NCI-H1092 treated with DMSO at 0.1 percent for 48 hours (cell line): ENCODE results near the gene TMEM43.

ENCODE experiments used
- DNase-seq: peaks from one replicate; lab custom pipeline; 2025; lab: John Stamatoyannopoulos, UW

Gene TMEM43

DNA sequence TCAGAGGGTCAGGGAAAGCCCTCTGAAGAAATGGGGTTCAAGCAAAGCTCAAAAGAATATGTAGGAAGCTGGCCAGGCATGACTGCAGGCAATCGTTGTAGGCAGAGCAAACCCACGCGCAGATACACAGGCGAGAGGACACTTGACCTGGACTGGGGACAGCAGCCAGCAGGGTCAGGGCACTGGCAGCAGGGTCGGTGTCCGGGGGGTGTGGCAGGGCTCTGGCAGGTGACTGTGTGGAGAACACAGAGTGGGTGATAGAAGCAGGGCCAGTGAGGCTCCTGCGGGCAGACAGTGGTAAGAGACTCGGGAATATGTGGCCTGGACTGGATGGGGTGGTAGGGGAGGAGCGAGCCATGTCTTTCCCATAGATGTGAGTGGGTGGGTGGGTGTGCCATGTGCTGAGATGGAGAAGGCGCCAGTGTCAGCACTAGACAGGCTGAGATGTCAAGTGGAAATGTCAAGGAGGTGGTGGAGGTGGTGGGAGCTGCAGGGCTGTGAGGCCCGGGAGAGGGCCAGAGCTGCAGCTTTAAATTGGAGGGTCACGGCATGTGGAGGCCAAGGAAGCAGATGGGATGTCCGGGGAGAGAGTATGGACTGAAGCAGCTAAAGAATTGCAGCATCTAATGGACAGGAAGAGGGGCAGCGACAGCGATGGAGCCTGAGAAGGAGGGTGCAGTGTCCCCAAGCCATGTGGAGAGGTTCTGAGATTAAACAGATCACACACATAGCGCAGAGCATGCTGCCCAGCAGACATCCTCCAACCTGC, 13.4 kb downstream of the TMEM43 start:
- no peak for DNase-seq

- no peak for DNase-seq
Observed at GRCh38 chr3:14138878-14139655, 14.2 kb downstream of the TMEM43 start.

DNA sequence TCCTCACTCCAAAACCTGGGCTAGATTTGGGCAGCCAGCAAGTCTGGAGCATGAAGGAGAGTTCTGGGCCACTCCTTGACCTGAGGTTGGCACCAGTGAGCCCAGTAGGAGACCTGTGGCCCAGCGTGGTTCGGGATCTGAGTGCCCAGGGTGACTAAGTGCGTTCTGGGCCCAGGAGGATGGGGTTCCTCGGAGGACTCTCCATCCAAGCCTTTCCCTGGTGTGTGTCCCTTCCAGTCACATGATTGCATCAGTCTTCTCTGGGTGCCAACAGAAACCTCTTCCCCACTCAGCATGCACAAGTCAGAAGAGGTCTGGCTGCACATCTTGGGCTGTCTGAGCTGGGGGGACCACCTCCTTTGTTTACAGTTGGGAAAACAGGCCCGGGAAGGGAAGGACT, 14.9 kb downstream of the TMEM43 start:
- no peak for DNase-seq

DNA sequence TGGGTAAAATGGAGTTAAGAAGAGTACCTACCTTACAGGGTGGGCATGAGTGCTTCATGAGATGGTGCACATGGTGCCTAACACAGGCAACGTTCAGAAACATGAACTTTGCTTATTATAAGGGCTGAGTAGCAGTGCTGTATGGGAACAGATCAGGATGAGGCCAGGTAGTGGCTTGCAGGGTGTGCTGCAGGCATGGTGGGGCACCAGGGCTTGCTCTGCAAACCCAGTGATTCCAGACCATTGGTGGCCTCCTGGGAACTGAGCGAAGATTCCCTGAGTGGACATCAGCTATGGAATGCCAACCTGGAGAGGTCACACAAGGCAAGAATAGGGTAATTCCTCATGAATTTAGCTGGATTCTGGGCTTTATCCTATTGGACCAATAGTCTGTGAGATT, 15.8 kb downstream of the TMEM43 start:
- no peak for DNase-seq

DNA sequence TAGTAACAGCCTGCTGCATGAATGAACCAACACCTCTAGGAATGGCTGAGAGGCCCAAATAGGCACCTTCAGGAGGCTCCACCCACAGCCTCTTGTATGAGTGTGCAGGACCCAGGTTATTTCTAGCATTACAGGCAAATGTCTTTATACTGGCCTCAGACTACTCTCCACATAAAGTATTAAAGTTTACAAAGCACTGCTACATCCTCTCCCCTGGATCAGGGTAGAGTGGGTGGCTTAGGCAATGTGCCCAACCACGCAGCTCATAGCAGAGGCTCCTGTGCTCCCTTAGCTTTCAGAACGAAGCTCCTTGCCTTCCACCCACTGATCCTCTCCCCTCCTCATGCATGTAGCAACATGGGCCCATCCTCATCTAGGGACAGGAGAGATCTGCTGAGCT, 16.3 kb downstream of the TMEM43 start:
- DNase-seq, result no peak

GRCh38 chr3:14141602-14142341, 16.9 kb downstream of the TMEM43 start:
- no peak for DNase-seq

GRCh38 chr3:14142567-14143270, 17.9 kb downstream of the TMEM43 start:
- no peak for DNase-seq

DNA sequence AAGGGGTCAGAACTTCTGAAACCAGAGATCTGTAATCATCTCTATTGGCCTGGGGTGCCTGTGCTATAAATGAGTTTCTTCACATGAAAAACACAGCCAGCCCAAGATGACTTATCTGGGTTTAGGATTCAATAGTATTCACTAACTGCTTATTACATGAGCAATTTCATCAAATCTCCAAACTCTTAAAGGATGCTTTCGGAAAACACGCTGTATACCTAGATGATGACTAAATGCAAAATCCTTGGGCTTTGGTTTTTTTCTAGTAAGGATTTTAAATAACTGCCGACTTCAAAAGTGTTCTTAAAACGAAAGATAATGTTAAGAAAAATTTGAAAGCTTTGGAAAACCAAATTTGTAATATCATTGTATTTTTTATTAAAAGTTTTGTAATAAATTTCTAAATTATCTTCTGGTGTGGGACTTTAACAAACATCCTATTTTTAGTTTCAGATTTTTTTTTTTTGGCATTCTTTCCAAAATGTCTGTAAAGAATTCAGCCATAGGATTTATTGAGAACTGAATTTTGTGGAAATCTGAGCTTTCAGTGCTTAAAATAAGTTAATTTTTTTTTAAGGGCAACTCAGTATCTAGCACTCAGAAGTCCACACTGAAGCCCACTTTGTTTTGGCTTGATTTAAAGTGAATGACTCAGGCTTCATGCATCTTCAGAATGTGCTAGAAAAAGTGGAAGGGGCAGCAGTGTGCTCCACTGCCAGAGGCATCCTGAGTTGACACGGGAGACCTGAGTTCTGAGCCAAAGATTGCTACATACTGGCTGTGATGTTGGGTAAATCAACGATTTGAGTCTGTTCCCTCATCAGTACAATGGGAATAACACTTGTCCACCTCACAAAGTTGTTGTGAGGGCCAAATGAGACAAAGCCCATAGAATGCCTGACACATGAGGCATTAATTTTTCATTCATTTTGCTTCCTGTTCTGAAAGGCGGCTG, 18.7 kb downstream of the TMEM43 start:
- DNase-seq, result no peak

DNA sequence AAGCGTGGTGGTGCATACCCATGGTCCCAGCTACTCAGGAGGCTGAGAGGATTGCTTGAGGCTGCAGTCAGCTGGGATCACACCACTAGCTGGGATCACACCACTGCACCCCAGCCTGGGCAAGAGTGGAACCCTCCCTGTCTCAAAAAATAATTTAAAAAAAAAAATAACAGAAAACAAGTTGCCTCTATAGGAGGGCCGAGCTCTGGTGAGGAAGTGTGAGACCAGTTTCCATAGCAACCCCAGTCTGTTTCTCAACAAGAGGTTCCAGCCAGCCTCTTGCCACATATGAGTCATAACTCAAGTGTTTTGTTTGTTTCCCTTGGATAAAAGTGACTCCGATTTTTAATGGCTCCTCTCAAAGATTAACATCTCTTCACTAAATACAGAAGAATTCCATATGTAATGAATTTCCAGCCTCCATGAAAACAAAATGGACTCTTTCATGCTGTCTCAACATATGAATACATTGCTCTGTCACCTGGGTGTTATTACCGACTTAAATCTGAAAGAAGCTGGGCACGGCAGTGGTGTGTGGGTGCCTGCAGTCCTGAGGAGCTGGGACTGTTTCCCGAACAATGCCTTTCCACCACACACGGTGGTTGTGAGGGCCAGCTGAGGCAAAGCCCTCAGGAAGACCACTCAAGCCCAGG, 19.7 kb downstream of the TMEM43 start:
- peak; percentile 70 for DNase-seq

DNA sequence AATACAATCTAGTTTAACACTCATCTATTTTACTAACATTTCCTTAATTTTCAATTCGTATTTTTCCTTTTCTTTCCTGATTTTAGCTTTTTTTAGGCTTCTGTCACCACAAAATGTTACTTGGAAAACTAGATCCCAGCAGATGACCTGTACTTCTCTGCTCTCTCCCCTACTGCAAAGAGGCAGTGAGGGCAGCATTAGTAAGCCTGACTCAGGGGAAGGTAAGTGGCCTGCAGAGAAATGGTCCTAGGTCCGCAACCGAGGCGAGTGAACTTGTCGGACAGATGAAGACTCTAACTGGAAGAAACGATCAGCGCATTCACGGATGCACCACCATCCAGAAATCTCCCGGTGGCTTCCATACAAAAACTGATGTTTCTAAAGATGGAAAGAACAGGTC, 20.4 kb downstream of the TMEM43 start:
- DNase-seq, result no peak

DNA sequence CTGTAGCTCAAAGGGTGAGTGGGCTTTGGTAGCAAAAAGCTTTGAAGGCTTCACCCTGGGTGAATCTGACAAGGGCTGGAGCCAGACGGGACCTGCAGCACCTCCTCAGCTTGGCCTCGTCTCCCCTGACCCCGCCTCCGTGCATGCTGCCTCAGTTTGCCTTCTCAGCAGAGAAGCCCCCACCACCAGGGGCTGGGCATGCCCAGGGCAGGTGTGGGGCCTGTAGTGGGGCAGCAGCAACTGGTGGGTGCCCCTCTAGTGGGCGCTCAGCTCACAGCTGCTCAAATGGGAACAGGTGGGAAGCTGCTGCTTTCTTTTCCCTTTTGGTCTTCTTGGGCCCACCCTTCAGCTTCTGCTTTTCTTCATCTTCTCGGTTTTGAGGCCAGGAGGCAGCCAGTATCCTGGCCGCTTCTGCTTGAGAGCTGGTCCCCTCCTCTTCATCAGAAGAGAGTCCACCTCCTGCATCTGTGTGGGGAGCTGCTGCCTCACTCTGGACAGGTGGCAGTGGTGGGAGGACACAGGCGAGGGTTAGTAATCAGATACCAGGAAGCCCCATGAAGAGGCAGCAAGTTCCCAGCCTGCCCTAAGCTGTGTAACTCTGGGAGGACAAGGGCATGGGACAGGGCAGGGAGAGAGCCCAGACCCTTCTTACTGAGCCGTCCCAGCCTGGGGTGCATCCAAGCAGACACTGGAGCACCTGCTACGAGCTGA, 21.0 kb downstream of the TMEM43 start:
- no peak for DNase-seq

DNA sequence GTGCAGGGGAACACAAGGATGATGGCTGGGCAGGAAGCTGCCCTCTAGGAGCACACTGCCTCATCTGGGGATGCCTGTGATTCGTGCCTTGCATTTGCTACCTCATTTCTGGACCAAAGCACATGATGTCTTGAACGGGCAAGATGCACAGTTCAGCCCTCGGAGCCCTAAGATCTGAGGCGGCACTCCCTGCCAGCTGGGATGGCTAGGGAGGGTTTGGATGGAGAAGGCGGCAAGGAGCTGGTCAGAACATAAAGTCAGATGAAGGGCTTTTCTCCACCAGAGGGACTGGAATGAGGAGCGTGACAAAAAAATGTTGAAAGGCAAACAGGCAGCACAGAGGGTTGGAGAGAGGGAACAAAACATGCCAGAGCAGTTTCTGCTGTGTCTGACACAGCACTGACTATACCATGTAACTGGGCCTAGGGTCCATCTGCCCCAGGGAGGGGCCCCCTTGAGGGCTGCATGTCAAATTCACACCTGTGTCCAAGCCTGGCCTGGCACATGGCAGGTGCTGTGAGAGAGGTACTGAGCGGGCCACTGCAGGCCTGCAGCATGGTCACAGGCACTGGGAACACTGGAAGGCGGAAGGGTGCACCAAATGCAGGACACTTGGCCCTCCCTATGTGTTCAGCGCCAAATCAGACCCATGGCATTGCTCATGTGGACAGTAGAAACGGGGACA, 21.7 kb downstream of the TMEM43 start:
- DNase-seq, result no peak

GRCh38 chr3:14147066-14147435, 22.2 kb downstream of the TMEM43 start:
- DNase-seq, result no peak

- DNase-seq, result no peak
Observed at GRCh38 chr3:14147617-14148016, 22.8 kb downstream of the TMEM43 start.

DNA sequence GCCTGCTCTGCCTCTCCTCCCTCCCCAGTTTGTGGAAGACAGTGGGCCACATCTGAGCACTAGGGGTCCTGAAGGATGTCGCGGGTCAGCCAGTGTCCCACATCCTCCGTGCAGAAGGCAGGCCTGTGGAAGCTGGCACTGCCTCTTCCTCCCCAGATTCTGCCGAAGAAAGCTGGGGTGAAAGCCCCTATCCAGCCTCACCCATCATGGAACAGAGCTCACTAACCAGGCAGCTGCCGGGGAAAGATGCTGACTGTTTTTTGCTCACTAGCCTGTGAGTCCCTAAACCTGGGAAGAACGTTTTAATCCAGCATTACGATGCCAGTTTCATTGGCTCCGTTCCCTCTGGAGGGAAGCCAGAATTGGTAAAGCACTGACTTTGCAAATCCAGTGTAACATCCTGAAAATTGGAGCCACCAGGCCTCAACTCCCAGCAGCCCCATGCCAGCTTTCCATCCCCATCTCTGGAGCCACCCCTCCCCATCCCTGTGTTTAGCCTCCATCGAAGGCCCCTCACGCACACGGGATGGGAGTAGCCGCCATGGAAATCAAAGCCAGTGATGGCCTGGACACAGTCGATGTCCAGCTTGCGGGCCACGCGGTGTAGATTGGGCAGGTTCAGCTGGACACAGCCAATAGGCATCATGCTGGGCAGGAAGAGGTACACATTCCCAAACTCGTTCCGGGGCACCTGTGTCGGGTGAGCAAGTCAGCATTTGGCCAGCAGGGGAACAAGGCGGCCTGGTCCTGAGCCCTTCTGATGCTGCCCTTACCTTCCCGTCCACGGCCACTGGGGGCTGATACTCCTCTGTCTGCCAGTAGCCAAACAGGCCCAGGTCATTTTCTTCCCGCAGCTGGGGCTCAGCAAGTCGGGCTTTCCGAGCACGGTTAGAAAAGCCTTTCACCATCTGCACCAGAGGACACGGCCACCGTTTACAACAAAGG, 23.5 kb downstream of the TMEM43 start:
- no peak for DNase-seq

DNA sequence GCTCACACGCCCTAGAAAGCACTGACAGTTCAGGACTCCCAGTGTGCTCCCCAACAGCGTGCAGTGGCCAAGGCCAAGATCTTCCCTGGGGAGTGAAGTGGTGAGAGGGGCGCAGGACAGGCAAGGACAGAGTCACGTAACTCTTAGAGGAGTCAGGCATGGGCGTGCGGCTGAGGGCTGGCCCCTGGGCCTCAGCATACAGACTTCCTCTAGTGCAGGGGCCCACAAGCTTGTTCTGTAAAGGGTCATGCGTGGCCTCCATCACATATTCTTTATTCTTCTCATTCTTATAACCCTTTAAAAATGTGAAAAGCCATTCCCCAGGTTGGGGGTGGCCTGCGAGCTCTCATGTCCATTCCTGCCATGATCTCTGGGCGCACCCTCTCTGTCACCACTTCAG, 25.2 kb downstream of the TMEM43 start:
- no peak for DNase-seq

DNA sequence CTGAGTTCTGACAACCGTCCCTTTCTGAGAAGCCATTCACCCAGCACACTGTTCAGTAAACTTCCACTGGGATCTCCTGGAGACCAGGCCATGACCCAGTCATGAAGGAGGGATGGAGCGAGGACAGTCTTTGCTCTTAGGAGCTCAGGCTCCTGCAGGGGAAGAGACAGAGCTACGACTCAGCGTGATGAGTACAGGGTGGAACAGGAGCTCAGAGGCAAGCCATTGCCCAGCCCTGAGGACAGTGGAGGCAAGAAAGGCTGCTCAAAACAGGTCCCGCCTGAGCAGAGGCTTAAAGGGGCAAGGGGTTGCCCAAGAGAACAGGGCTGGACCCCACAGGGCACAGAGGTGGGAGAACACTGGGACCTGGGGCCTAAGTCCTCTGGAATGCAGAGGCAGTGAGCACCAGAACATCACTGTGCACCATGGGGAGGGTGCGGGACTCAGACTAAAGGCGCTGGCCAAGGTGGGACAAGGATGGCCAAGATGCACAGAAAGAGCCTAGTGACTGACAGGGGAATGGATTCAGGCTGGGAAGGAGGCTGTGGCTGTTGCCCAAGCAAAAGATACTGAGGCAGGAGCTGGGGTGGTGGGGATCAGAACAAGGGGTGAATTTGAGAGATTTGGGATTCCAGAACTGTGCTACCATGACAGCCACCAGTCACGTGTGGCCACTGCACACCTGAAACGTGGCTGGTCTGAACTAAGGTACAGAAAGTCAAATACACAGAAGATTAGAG, 25.8 kb downstream of the TMEM43 start:
- no peak for DNase-seq
